Endothelial cell of hepatic sinusoid (primary cell): Measurements from ENCODE around the gene ARHGDIA.

Experiments
- in situ Hi-C: cut with HindIII; loops from 2 replicates; pipeline ENCODE4 v1.10.0; 2017; ENCODE audit warnings: low sequenced_read_pairs

ARHGDIA gene

GRCh38 chr17:81890447-81891302 is 19.5 kb upstream of the ARHGDIA start:
- in situ Hi-C loops, result no loop called here

- in situ Hi-C loops, result no loop called here
Observed at GRCh38 chr17:81889602-81890001, 18.5 kb upstream of the ARHGDIA start.

GRCh38 chr17:81888988-81889595 is 18.0 kb upstream of the ARHGDIA start:
- in situ Hi-C loops, result no loop called here

- in situ Hi-C loops, result no loop called here
Observed at GRCh38 chr17:81888105-81888987, 17.2 kb upstream of the ARHGDIA start.

- in situ Hi-C loops, result no loop called here
Observed at GRCh38 chr17:81885869-81886548, 14.9 kb upstream of the ARHGDIA start.

- in situ Hi-C loops, result no loop called here
Observed at GRCh38 chr17:81885454-81885853, 14.3 kb upstream of the ARHGDIA start.

- in situ Hi-C loops, result no loop called here
Observed at GRCh38 chr17:81884968-81885367, 13.8 kb upstream of the ARHGDIA start.

GRCh38 chr17:81884520-81884919 is 13.4 kb upstream of the ARHGDIA start:
- in situ Hi-C loops, result no loop called here

GRCh38 chr17:81879121-81879520 is 8.0 kb upstream of the ARHGDIA start:
- in situ Hi-C loops, result no loop called here

- in situ Hi-C loops, result no loop called here
Observed at GRCh38 chr17:81878294-81878693, 7.2 kb upstream of the ARHGDIA start.

- in situ Hi-C loops, result no loop called here
Observed at GRCh38 chr17:81877569-81877968, 6.4 kb upstream of the ARHGDIA start.

GRCh38 chr17:81871387-81872230 is 472 bp upstream of the ARHGDIA start:
- in situ Hi-C loops, result no loop called here

- in situ Hi-C loops, result no loop called here
Observed at GRCh38 chr17:81870131-81870980, 781 bp downstream of the ARHGDIA start.

GRCh38 chr17:81869221-81870130 is 1.7 kb downstream of the ARHGDIA start:
- in situ Hi-C loops, result no loop called here

GRCh38 chr17:81868674-81869220 is 2.4 kb downstream of the ARHGDIA start:
- in situ Hi-C loops, result no loop called here

GRCh38 chr17:81867991-81868673 is 3.0 kb downstream of the ARHGDIA start:
- in situ Hi-C loops, result no loop called here
